T-cell (primary cell): ENCODE measurements around the gene IFT22. TPM values are rescaled to one million over a fixed set of nuclear protein-coding genes. Genes with fewer than 3 reads are reported as not detected.

Experiments
- ATAC-seq, 4 experiments: fragments of 200-7000 bp in 3 of 4; fragments of 150-1000 bp in 1 of 4; cut with Tn5 transposase; replicated peaks in 1 of 4; 1 replicate in 3 of 4; 2 replicates in 1 of 4; pipeline ENCODE4 v1.10.0; 2021; ENCODE audit warnings: moderate library complexity in 3 of 4, mild to moderate bottlenecking in 2 of 4, moderate number of reproducible peaks in 1 of 4
- CTCF ChIA-PET, 2 donors: fragments of 300-600 bp; sonication (Branson Sonifier 250); formaldehyde crosslinking; loops; one replicate each; lab custom pipeline; 2022; ENCODE audit warnings: antibody characterized with exemption in 2 of 2; lab: Charles Lee
- POLR2A ChIA-PET, 2 donors: fragments of 300-600 bp; sonication (Branson Sonifier 250); formaldehyde crosslinking; loops; one replicate each; lab custom pipeline; 2022; ENCODE audit warnings: antibody characterized with exemption in 2 of 2; lab: Charles Lee
- DNase-seq, 35 experiments: peaks; one replicate each; pipeline versions ENCODE4 v3.0.0 to v3.0.0-alpha.2; 2013 to 2023
- H3K27ac ChIP-seq: one replicate; pipeline ENCODE4 v1.5.1; 2013; ENCODE audit warnings: low read length
- H3K27me3 ChIP-seq, 2 experiments: replicated peaks in 1 of 2; 1 replicate in 1 of 2; 2 replicates in 1 of 2; pipeline versions ENCODE4 v1.6.1 to v1.7.0; 2013; ENCODE audit warnings: low read length in 1 of 2, mixed read lengths in 1 of 2; ENCODE audit not compliant: control insufficient read depth in 2 of 2, insufficient read depth in 2 of 2; ENCODE audit errors: extremely low read depth in 1 of 2
- H3K36me3 ChIP-seq, 2 donors: 1 replicate in 1 of 2; 2 replicates in 1 of 2; pipeline versions ENCODE4 v1.6.1 to v1.7.0; 2013; ENCODE audit warnings: low read length in 1 of 2; ENCODE audit not compliant: control insufficient read depth in 2 of 2, insufficient read depth in 1 of 2; ENCODE audit errors: extremely low read depth in 1 of 2
- H3K4me1 ChIP-seq, 2 experiments: 1 replicate in 1 of 2; 2 replicates in 1 of 2; pipeline versions ENCODE4 v1.6.1 to v1.7.0; 2013; ENCODE audit warnings: low read length in 2 of 2, mixed read lengths in 1 of 2; ENCODE audit not compliant: insufficient read depth in 2 of 2, control insufficient read depth in 1 of 2; ENCODE audit errors: extremely low read depth in 1 of 2
- H3K4me3 ChIP-seq, 2 donors: 1 replicate in 1 of 2; 2 replicates in 1 of 2; pipeline versions ENCODE4 v1.5.1 to v1.7.0; 2013; ENCODE audit warnings: mild to moderate bottlenecking in 2 of 2, low read length in 1 of 2, moderate library complexity in 1 of 2; ENCODE audit not compliant: control insufficient read depth in 1 of 2; ENCODE audit errors: extremely low read depth in 1 of 2
- H3K9me3 ChIP-seq: 2 replicates; pipeline ENCODE4 v1.7.0; 2013
- H3K27ac Mint-ChIP-seq, 2 donors: one replicate each; pipeline ENCODE4 v1.8.0; 2020 to 2021; ENCODE audit warnings: mild to moderate bottlenecking in 2 of 2, mixed read lengths in 2 of 2
- H3K27me3 Mint-ChIP-seq, 2 donors: one replicate each; pipeline ENCODE4 v1.8.0; 2021 to 2022; ENCODE audit warnings: mixed read lengths in 2 of 2
- H3K36me3 Mint-ChIP-seq: one replicate; pipeline ENCODE4 v1.8.0; 2021; ENCODE audit warnings: mixed read lengths
- H3K4me1 Mint-ChIP-seq, 3 donors: one replicate each; pipeline ENCODE4 v1.8.0; 2020 to 2022; ENCODE audit warnings: mixed read lengths in 3 of 3, mild to moderate bottlenecking in 1 of 3
- H3K4me3 Mint-ChIP-seq, 3 donors: one replicate each; pipeline ENCODE4 v1.8.0; 2020 to 2022; ENCODE audit warnings: mild to moderate bottlenecking in 3 of 3, mixed read lengths in 3 of 3, moderate library complexity in 3 of 3
- H3K9me3 Mint-ChIP-seq, 3 donors: one replicate each; pipeline ENCODE4 v1.8.0; 2020 to 2022; ENCODE audit warnings: mixed read lengths in 3 of 3
- WGBS: methylation state at CpG from one replicate; pipeline ENCODE4 v1.1.5; 2013; ENCODE audit warnings: missing lambda C conversion rate; ENCODE audit not compliant: insufficient coverage; 5-methylcytosine and 5-hydroxymethylcytosine counted together
- total RNA-seq, 35 experiments: library from RNA in 6 of 35; stranded (reverse) in 6 of 35; fragments of 120-200 nt in 1 of 35; gene quantifications; one replicate each; pipeline versions ENCODE4 v1.2.1 to v1.2.4 and lab custom pipeline; 2013 to 2026

The IFT22 gene
- total RNA-seq (1 to 10 TPM; 1.4 to 6.5 (median 4.6) TPM), total RNA-seq (lab: John Stamatoyannopoulos, UW) (1.5 to 9.7 (median 4.9) reads per million in 29 experiments)
- 5.1 TPM for total RNA-seq (2013)

DNA sequence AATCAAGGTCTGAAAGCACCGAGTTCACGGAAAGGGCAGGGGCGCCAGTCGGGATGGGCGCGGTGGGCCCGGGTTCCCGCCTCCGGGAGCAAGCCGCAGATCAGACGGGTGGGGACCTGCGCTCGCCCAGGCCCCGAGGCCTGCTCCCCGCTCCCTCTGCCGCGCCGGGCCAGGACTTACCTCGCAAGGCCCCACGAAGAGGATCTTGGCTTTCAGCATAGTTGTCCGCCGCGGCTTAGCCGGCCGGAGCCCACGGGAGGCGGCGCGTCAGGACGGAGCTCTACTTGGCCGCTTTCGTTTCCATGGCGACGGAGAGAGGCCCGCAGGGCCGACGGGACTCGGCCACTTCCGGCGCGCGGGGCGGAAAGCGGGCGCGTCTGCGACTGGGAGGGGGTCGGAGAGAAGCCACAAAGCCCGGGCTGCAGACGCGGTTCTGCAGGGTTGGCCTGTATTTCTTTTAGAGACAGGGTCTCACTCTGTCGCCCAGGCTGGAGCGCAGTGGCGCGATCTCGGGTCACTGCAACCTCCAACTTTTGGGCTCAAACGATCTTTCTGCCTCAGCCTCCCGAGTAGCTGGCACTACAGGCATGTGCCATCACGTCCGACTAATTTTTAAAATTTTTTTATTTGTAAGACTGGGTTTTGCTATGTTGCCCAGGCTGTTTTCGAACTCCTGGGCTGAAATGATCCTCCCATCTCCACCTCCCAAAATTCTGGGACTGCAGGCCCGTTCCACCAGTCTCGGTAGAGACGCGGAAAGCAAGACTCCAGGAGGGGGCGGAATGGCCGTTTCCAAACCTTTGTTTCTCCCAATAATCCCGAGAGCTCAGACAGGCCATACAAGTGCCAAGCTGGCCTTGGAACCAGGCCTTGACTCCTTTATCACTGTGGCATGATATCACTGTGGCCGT lies at the start of gene IFT22:
TSS of gene IFT22 (minus strand) at position 322 of the 911 bp plus-strand sequence. CDS start at position 219, 103 bp downstream.
- H3K36me3 ChIP-seq, result peaks cover 0 to 4% of the 10 kb centered on the region in 2 donors
- ChIA-PET CTCF (interaction anchor here in 1 of 2 donors (0.6 kb wide), 1 partner anchor 11 kb away, joined by 6 read pairs; no protein-coding TSS in a partner anchor), POLR2A (interaction anchor here in 1 of 2 donors (0.6 kb wide), 1 partner anchor 104 kb away, joined by 3 read pairs; the partner anchor contains the start of gene ZNHIT1)
- H3K9me3 ChIP-seq, result no peaks in the 10 kb centered on the region
- H3K27ac ChIP-seq, result peak within 1 kb of the TSS; percentile 52
- H3K4me1 ChIP-seq, result peaks cover 0 to 14% of the 10 kb centered on the region in 2 experiments
- Mint-ChIP-seq H3K4me1 (peaks cover 5 to 18% (median 15%) of the 10 kb centered on the region in 3 donors), H3K27me3 (no peaks in the 10 kb centered on the region), H3K36me3 (no peaks in the 10 kb centered on the region), H3K4me3 (peak within 1 kb of the TSS; percentile 86 to 91 (median 87)), H3K27ac (peak within 1 kb of the TSS; percentile 86 to 88), H3K9me3 (no peaks in the 10 kb centered on the region)
- ATAC-seq (peak; percentile 94 to 97 (median 96)), DNase-seq (peak; percentile 55 to 86 (median 75))
- no peaks in the 10 kb centered on the region for H3K27me3 ChIP-seq
- WGBS, result 6% methylated on average over 63 of the region's 69 CpGs
- peak within 1 kb of the TSS; percentile 61 to 85 for H3K4me3 ChIP-seq

DNA sequence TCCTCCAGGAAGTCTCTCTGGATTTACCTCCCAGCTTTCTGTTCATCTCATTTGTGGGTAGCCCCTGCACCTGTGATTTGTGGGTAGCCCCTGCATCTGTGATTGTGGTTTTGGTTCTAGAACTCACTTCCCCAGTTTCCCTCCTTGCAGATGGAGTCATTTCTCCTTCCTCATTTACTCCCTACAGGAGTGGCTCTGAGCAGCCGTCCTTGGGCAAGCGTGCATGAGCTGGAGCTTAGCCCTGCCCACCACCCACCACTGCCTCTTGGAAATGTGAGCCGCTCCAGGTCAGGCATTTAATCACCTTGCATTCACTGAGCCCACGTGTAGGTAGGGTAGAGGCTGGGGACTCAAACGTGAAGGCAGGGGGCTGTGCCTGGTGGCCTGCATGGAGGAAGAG lies 49.2 kb upstream of the IFT22 start:
- Histone ChIP-seq H3K4me3 (no peak overlapping the region), H3K4me1 (peaks cover 0 to 8% of the 10 kb centered on the region in 2 experiments), H3K36me3 (no peaks in the 10 kb centered on the region), H3K27me3 (peaks cover under 1 to 31% of the 10 kb centered on the region in 2 experiments), H3K27ac (no peak overlapping the region), H3K9me3 (no peaks in the 10 kb centered on the region)
- Mint-ChIP-seq H3K27ac (no peak overlapping the region), H3K36me3 (no peaks in the 10 kb centered on the region), H3K4me1 (peaks cover 6 to 11% (median 10%) of the 10 kb centered on the region in 3 donors), H3K27me3 (peaks cover 11 to 29% of the 10 kb centered on the region in 2 donors), H3K9me3 (no peaks in the 10 kb centered on the region), H3K4me3 (peak overlapping the region in 1 of 3 donors; percentile 33)
- CTCF ChIA-PET, result no interaction called here
- POLR2A ChIA-PET, result interaction anchor here in 1 of 2 donors (0.6 kb wide), 1 partner anchor 434 kb away, joined by 3 read pairs; no protein-coding TSS in a partner anchor
- ATAC-seq, result no peak
- DNase-seq, result no peak
- WGBS, result 6% methylated on average over 3 of the region's 5 CpGs

DNA sequence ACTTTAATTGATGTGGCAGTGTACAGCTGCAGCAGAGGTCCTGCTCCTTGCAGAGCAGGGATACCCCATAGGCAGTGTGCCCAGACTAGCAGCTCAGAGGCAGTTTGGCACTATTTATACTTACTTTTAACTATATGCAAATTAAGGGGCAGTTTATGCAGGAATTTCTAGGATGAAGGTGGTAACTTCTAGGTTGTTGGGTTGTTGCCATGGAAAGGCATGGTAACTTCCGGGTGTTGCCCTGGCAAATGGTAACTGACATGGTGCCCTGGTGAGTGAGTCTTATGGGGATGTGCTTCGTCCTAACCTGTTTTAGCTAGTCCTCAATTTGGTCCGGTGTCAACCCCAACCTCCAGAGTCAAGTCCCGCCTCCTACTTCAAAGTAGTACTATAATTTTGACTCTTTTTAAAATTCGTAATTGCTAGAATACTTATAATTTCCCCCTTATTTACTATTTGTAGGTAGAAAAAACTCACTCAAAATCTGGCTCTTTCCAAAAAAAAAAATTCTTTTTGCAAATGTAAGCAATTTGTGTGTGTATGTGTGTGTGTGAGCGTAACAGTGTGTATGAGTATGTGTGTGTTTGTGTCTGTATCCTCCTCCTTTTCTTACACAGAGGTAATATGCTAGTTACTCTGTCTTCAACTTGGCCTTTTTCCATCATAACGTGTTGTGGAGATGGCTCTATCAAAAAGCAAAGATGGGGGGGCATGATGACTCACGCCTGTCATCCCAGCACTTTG lies 47.0 kb upstream of the IFT22 start:
- Mint-ChIP-seq H3K9me3 (no peaks in the 10 kb centered on the region), H3K4me3 (no peak overlapping the region), H3K4me1 (peaks cover 6 to 16% (median 13%) of the 10 kb centered on the region in 3 donors), H3K36me3 (no peaks in the 10 kb centered on the region), H3K27ac (no peak overlapping the region), H3K27me3 (peaks cover 15 to 39% of the 10 kb centered on the region in 2 donors)
- peaks cover 2 to 17% of the 10 kb centered on the region in 2 experiments for H3K4me1 ChIP-seq
- no peaks in the 10 kb centered on the region for H3K9me3 ChIP-seq
- no peak overlapping the region for H3K4me3 ChIP-seq
- POLR2A ChIA-PET, result no interaction called here
- H3K27ac ChIP-seq, result no peak overlapping the region
- ATAC-seq (no peak), DNase-seq (no peak)
- CTCF ChIA-PET, result interaction anchor here in 1 of 2 donors (0.8 kb wide), 1 partner anchor 12 kb away, joined by 4 read pairs; no protein-coding TSS in a partner anchor
- peaks cover 3 to 37% of the 10 kb centered on the region in 2 experiments for H3K27me3 ChIP-seq
- no CpG with 5 or more reads among the region's 8 CpGs for WGBS
- no peaks in the 10 kb centered on the region for H3K36me3 ChIP-seq

DNA sequence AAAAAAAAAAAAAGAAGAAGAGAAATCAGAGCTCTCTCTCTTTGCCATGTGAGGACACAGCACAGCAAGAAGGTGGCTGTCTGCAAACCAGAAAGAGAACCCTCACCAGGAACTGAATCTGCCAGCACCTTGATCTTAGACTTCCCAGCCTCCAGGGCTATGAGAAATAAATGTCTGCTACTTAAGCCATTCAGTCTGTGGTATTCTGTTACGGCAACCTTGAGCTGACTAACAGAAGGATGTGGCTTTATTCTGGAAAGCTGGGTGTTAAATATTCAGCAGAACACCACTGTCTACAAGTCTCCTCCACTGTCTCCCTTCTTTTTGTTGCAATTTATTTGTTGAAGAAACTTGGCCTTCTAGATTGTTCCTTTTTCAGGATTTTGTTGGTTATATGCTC lies 46.1 kb upstream of the IFT22 start:
- peaks cover 6 to 16% (median 13%) of the 10 kb centered on the region in 3 donors for H3K4me1 Mint-ChIP-seq
- H3K9me3 ChIP-seq, result no peaks in the 10 kb centered on the region
- no peaks in the 10 kb centered on the region for H3K36me3 ChIP-seq
- no peaks in the 10 kb centered on the region for H3K36me3 Mint-ChIP-seq
- no peak overlapping the region for H3K4me3 Mint-ChIP-seq
- WGBS, result no CpG with 5 or more reads among the region's 1 CpG
- peaks cover 3 to 37% of the 10 kb centered on the region in 2 experiments for H3K27me3 ChIP-seq
- ChIA-PET POLR2A (no interaction called here), CTCF (interaction anchor here in 1 of 2 donors (0.8 kb wide), 1 partner anchor 13 kb away, joined by 4 read pairs; no protein-coding TSS in a partner anchor)
- peaks cover 3 to 21% of the 10 kb centered on the region in 2 experiments for H3K4me1 ChIP-seq
- H3K9me3 Mint-ChIP-seq, result no peaks in the 10 kb centered on the region
- H3K27me3 Mint-ChIP-seq, result peaks cover 12 to 32% of the 10 kb centered on the region in 2 donors
- H3K27ac ChIP-seq, result no peak overlapping the region
- ATAC-seq (no peak), DNase-seq (no peak)
- H3K4me3 ChIP-seq, result no peak overlapping the region
- no peak overlapping the region for H3K27ac Mint-ChIP-seq

DNA sequence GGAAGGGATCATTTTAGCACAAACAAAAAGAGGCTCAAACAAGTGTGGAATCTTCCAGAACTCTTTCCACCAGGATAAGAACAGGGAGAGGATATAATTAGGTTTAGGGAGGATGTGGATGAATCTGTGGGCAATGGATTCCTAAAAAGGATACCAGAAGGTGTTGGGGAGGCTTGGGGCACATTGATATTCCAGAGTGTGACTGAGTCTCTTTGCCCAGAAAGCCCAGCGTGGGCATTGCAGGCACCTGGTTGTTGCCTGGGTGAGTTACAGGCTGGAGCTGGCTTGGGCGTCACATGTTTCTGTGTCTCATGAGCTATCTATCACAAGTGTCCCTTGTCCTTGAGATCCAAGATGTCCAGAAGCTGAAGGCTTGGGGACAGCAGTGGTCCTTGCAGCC lies 44.3 kb upstream of the IFT22 start:
- Histone ChIP-seq H3K4me1 (peaks cover 3 to 24% of the 10 kb centered on the region in 2 experiments), H3K4me3 (no peak overlapping the region), H3K27me3 (peaks cover 3 to 44% of the 10 kb centered on the region in 2 experiments), H3K9me3 (no peaks in the 10 kb centered on the region), H3K36me3 (no peaks in the 10 kb centered on the region), H3K27ac (no peak overlapping the region)
- Mint-ChIP-seq H3K4me1 (peaks cover 10 to 16% (median 14%) of the 10 kb centered on the region in 3 donors), H3K9me3 (no peaks in the 10 kb centered on the region), H3K36me3 (no peaks in the 10 kb centered on the region), H3K27ac (no peak overlapping the region), H3K27me3 (peaks cover 18 to 34% of the 10 kb centered on the region in 2 donors), H3K4me3 (no peak overlapping the region)
- POLR2A ChIA-PET, result interaction anchor here in 1 of 2 donors (0.6 kb wide), 1 partner anchor 20 kb away, joined by 3 read pairs; no protein-coding TSS in a partner anchor
- CTCF ChIA-PET, result interaction anchor here (0.7 to 2.1 kb wide), 2 partner anchors 46 to 517 kb away, joined by 3 to 8 read pairs; no protein-coding TSS in a partner anchor
- 89% methylated on average over 2 of the region's 2 CpGs for WGBS
- DNase-seq, result no peak
- no peak for ATAC-seq
